Osteoblast (primary cell): Measurements from ENCODE around the gene CWC27. TPM values are rescaled to one million over a fixed set of nuclear protein-coding genes. Genes with fewer than 3 reads are reported as not detected.

Experiments
- DNase-seq: peaks from one replicate; pipeline ENCODE4 v3.0.0; 2011; ENCODE audit warnings: low spot score, mixed read lengths; ENCODE audit not compliant: insufficient read length; ENCODE audit errors: missing footprints
- H2AFZ ChIP-seq: 2 replicates; pipeline ENCODE4 v1.6.0; 2011; ENCODE audit warnings: mild to moderate bottlenecking, low read length
- H3K27ac ChIP-seq: 2 replicates; pipeline ENCODE4 v1.5.1; 2011; ENCODE audit warnings: mild to moderate bottlenecking, low read depth, low read length, moderate library complexity
- H3K27me3 ChIP-seq: 2 replicates; pipeline ENCODE4 v1.6.0; 2012; ENCODE audit warnings: mild to moderate bottlenecking, control low read depth, inconsistent platforms, low read length, moderate library complexity; ENCODE audit not compliant: insufficient read depth
- H3K36me3 ChIP-seq: 2 replicates; pipeline ENCODE4 v1.5.1; 2011; ENCODE audit warnings: mild to moderate bottlenecking, low read length, control low read depth, moderate library complexity; ENCODE audit not compliant: insufficient read depth
- H3K4me1 ChIP-seq: 2 replicates; pipeline ENCODE4 v1.5.1; 2011; ENCODE audit warnings: mild to moderate bottlenecking, low read length, control low read depth, moderate library complexity; ENCODE audit not compliant: insufficient read depth
- H3K4me2 ChIP-seq: 2 replicates; pipeline ENCODE4 v1.6.0; 2011; ENCODE audit warnings: mild to moderate bottlenecking, low read length; ENCODE audit not compliant: insufficient read depth
- H3K4me3 ChIP-seq: fragments of 200-600 bp; sonication (generic); 3 replicates; pipeline ENCODE4 v1.5.1; 2012; ENCODE audit warnings: mild to moderate bottlenecking, low read length, inconsistent platforms; ENCODE audit not compliant: insufficient read depth
- H3K79me2 ChIP-seq: 2 replicates; pipeline ENCODE4 v1.6.0; 2012; ENCODE audit warnings: mild to moderate bottlenecking, low read length, control low read depth, inconsistent platforms; ENCODE audit not compliant: insufficient read depth
- H3K9me3 ChIP-seq: 2 replicates; pipeline ENCODE4 v1.5.1; 2011; ENCODE audit warnings: low read depth, low read length, control low read depth
- H4K20me1 ChIP-seq: 2 replicates; pipeline ENCODE4 v1.6.0; 2012; ENCODE audit warnings: mild to moderate bottlenecking, low read length, control low read depth; ENCODE audit not compliant: insufficient read depth
- total RNA-seq: library from RNA; depleted of rRNA; stranded (reverse); fragments of >200 nt; gene quantifications from 2 replicates; pipeline ENCODE4 v1.2.3, GENCODE V29; 2012
- TF ChIP-seq, protein P1 (sequence below): IDR thresholded peaks from 2 replicates; pipeline ENCODE4 v1.5.1; 2011; ENCODE audit warnings: mild to moderate bottlenecking, low read depth, low read length, moderate library complexity; ENCODE audit errors: extremely low read depth

The CWC27 gene
- total RNA-seq, 1 donor: 13.4 TPM

DNA sequence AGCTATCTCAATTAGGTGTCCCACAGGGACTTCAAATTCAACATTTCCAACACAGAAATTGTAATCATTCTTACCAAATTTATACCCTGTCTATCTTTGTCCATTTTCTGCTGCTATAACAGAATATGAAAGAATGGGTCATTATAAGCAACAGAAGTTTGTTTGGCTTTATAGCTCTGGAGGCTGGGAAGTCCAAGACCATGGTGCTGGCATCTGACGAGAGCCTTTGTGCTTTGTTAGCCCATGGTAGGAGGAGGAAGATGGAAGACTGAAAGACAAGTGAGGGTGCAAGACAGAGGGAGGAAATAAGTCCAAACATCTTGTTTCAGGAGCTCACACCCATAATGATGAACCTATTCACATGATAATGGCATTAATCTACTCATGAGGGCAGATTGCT, 72.2 kb downstream of the CWC27 start:
- DNase-seq: no peak
- no peaks in the 10 kb centered on the region for H3K79me2 ChIP-seq
- no peak overlapping the region for H3K4me2 ChIP-seq
- TF ChIP-seq, protein P1, sequence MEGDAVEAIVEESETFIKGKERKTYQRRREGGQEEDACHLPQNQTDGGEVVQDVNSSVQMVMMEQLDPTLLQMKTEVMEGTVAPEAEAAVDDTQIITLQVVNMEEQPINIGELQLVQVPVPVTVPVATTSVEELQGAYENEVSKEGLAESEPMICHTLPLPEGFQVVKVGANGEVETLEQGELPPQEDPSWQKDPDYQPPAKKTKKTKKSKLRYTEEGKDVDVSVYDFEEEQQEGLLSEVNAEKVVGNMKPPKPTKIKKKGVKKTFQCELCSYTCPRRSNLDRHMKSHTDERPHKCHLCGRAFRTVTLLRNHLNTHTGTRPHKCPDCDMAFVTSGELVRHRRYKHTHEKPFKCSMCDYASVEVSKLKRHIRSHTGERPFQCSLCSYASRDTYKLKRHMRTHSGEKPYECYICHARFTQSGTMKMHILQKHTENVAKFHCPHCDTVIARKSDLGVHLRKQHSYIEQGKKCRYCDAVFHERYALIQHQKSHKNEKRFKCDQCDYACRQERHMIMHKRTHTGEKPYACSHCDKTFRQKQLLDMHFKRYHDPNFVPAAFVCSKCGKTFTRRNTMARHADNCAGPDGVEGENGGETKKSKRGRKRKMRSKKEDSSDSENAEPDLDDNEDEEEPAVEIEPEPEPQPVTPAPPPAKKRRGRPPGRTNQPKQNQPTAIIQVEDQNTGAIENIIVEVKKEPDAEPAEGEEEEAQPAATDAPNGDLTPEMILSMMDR: no peak
- no peak overlapping the region for H3K27ac ChIP-seq
- no peaks in the 10 kb centered on the region for H3K27me3 ChIP-seq
- H3K9me3 ChIP-seq: no peaks in the 10 kb centered on the region
- no peaks in the 10 kb centered on the region for H3K36me3 ChIP-seq
- H2AFZ ChIP-seq: no peak overlapping the region
- no peaks in the 10 kb centered on the region for H4K20me1 ChIP-seq
- H3K4me1 ChIP-seq: peaks cover 34% of the 10 kb centered on the region
- no peak overlapping the region for H3K4me3 ChIP-seq

DNA sequence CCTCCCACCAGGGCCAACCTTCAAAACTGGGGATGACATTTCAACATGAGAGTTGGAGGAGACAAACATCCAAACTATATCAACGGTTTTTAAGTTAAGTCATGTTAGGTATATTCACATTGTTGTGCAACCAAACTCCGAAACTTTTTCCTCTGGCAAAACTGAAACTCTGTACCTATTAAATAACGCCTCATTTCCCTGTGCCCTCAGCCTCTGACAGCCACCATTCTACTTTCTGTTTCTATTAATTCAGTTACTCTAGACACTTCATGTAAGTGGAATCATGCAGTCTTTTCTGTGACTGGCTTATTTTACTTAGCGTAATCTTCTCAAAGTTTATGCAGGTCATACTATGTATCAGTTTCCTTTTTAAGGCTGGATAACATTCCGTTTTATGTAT, 85.0 kb downstream of the CWC27 start:
- TF ChIP-seq, protein P1: no peak
- Histone ChIP-seq H3K4me3 (no peak overlapping the region), H3K4me2 (no peak overlapping the region)

DNA sequence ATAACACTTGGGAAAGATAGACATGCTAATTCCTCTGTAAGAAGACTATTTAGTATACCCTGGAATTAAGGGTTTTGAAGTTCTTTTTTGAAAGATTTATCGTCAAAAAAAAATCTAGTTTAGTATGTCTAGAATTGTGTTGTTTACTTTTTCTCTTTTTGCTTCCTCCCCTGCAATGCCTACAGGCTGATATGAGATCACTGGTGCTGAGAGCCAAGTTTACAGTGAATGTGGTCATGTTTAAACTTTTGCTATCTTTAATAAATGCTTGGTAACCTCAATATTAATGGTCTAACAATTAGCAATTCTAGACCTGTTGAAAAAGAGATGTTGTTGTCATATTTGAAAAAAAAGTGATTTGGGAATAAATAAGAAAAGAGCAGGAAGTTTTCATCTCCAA, 86.1 kb downstream of the CWC27 start:
- H3K9me3 ChIP-seq: no peaks in the 10 kb centered on the region
- H3K79me2 ChIP-seq: no peaks in the 10 kb centered on the region
- TF ChIP-seq, protein P1: no peak
- DNase-seq: no peak
- no peaks in the 10 kb centered on the region for H3K27me3 ChIP-seq
- no peak overlapping the region for H3K27ac ChIP-seq
- no peaks in the 10 kb centered on the region for H3K4me1 ChIP-seq
- no peak overlapping the region for H2AFZ ChIP-seq
- no peak overlapping the region for H3K4me3 ChIP-seq
- H4K20me1 ChIP-seq: no peaks in the 10 kb centered on the region
- H3K36me3 ChIP-seq: no peaks in the 10 kb centered on the region
- no peak overlapping the region for H3K4me2 ChIP-seq

More for the DNA sequence above, 85.0 kb downstream of the CWC27 start:
- Histone ChIP-seq H3K4me1 (no peaks in the 10 kb centered on the region), H3K36me3 (no peaks in the 10 kb centered on the region), H3K27ac (no peak overlapping the region), H2AFZ (no peak overlapping the region), H3K27me3 (no peaks in the 10 kb centered on the region), H3K9me3 (no peaks in the 10 kb centered on the region), H3K79me2 (no peaks in the 10 kb centered on the region), H4K20me1 (no peaks in the 10 kb centered on the region)
- no peak for DNase-seq

DNA sequence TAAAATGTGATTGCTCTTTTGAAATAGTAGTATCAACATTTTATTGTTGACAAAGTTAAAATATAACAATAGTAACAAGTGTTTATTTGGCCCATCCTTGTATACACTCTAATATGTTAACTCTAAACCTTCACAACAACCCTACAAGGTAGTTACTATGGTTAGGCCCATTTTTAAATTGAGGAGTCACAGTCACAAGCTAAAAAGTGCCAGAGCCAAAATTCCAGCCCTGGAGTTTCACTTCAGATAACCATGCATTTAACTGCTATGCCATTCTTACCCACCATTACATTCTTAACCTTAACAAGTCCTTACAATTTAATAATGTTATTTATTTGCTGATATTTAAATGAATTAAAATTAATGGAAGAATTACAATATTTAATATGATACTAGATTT, 91.2 kb downstream of the CWC27 start:
- H3K36me3 ChIP-seq: no peaks in the 10 kb centered on the region
- H3K9me3 ChIP-seq: no peaks in the 10 kb centered on the region
- no peak overlapping the region for H2AFZ ChIP-seq
- no peak for DNase-seq
- H3K27me3 ChIP-seq: no peaks in the 10 kb centered on the region
- H3K79me2 ChIP-seq: no peaks in the 10 kb centered on the region
- H3K4me2 ChIP-seq: no peak overlapping the region
- no peak overlapping the region for H3K4me3 ChIP-seq
- no peak overlapping the region for H3K27ac ChIP-seq
- no peaks in the 10 kb centered on the region for H4K20me1 ChIP-seq
- TF ChIP-seq, protein P1: no peak
- H3K4me1 ChIP-seq: peaks cover under 1% of the 10 kb centered on the region
